Vagina (tissue), 2 donors: ENCODE data around the gene SLAIN2. TPM values are rescaled to one million over a fixed set of nuclear protein-coding genes. Genes with fewer than 3 reads are reported as not detected.

ENCODE experiments used
- DNase-seq, 2 donors: peaks; one replicate each; pipeline ENCODE4 v3.0.0-alpha.2; 2017; ENCODE audit errors: extremely low spot score in 2 of 2
- H3K27ac ChIP-seq: fragments of 200-600 bp; sonication (generic); one replicate; pipeline ENCODE4 v1.5.1; 2019
- H3K27me3 ChIP-seq: fragments of 200-600 bp; sonication (generic); one replicate; pipeline ENCODE4 v1.5.1; 2019
- H3K36me3 ChIP-seq, 2 donors: fragments of 200-600 bp; sonication (generic); one replicate each; pipeline ENCODE4 v1.5.1; 2017 to 2019
- H3K4me1 ChIP-seq: fragments of 200-600 bp; sonication (generic); one replicate; pipeline ENCODE4 v1.5.1; 2019
- H3K4me3 ChIP-seq, 2 donors: fragments of 200-600 bp; sonication (generic); 1 replicate in 1 of 2; 2 replicates in 1 of 2; pipeline ENCODE4 v1.5.1; 2016 to 2019
- H3K9me3 ChIP-seq: fragments of 200-600 bp; sonication (generic); one replicate; pipeline ENCODE4 v1.5.1; 2019
- POLR2A ChIP-seq, 2 donors: fragments of 450-650 bp; IDR thresholded peaks; one replicate each; pipeline ENCODE4 v1.6.1; 2017; ENCODE audit warnings: antibody characterized with exemption in 2 of 2, mild to moderate bottlenecking in 2 of 2, moderate library complexity in 2 of 2
- POLR2AphosphoS5 ChIP-seq, 2 donors: sonication (generic); formaldehyde crosslinking; IDR thresholded peaks; one replicate each; pipeline ENCODE4 v1.9.0; 2017; ENCODE audit warnings: antibody characterized with exemption in 2 of 2, mild to moderate bottlenecking in 2 of 2, low read depth in 1 of 2; ENCODE audit not compliant: insufficient read depth in 1 of 2
- intact Hi-C: fragments of 100-400 bp; cut with DNase I; formaldehyde crosslinking; loops from one replicate; pipeline ENCODE4 v1.15.1; 2023
- total RNA-seq: library from RNA; depleted of rRNA; stranded (reverse); fragments of >200 nt; gene quantifications from one replicate; pipeline ENCODE4 v1.2.3, GENCODE V29; 2016
- TF ChIP-seq, protein P1 (sequence below), 3 experiments: fragments of 450-650 bp in 2 of 3; fragments of 200-600 bp in 1 of 3; sonication (generic) in 1 of 3; IDR thresholded peaks; one replicate each; pipeline ENCODE4 v1.5.1; 2017 to 2019; ENCODE audit warnings: antibody characterized with exemption in 3 of 3, mild to moderate bottlenecking in 2 of 3, moderate library complexity in 2 of 3

Gene SLAIN2
- total RNA-seq, 1 donor from 2014 or later, result 39.5 TPM

DNA sequence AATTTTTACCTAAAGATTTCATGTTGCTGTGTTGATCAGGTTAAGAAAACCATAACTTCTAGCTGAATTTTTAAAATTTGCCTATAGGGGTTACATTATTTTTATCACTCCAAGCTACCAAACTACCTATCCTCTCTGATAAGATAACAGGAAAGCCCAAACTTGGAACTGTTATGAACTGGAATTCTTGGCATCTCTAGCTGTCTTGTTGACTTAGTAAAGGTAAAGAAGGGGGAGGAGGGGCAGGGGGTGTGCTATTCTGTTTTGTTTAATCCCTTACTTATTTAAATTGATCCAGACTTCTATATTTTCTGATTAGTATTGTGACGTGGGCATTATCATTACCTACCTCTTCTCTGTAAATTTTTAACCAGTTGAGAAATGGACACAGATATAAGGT, 54.7 kb downstream of the SLAIN2 start:
- Histone ChIP-seq H3K4me1 (no peaks in the 10 kb centered on the region), H3K36me3 (peaks cover 0 to 24% of the 10 kb centered on the region in 2 donors), H3K27ac (no peak overlapping the region), H3K9me3 (no peaks in the 10 kb centered on the region), H3K27me3 (no peaks in the 10 kb centered on the region), H3K4me3 (no peak overlapping the region)
- TF ChIP-seq, protein P1, sequence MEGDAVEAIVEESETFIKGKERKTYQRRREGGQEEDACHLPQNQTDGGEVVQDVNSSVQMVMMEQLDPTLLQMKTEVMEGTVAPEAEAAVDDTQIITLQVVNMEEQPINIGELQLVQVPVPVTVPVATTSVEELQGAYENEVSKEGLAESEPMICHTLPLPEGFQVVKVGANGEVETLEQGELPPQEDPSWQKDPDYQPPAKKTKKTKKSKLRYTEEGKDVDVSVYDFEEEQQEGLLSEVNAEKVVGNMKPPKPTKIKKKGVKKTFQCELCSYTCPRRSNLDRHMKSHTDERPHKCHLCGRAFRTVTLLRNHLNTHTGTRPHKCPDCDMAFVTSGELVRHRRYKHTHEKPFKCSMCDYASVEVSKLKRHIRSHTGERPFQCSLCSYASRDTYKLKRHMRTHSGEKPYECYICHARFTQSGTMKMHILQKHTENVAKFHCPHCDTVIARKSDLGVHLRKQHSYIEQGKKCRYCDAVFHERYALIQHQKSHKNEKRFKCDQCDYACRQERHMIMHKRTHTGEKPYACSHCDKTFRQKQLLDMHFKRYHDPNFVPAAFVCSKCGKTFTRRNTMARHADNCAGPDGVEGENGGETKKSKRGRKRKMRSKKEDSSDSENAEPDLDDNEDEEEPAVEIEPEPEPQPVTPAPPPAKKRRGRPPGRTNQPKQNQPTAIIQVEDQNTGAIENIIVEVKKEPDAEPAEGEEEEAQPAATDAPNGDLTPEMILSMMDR (IDR thresholded peaks at IDR 0.05), result no peak
- TF ChIP-seq POLR2A (IDR thresholded peaks at IDR 0.05) (no peak), POLR2AphosphoS5 (IDR thresholded peaks at IDR 0.05; ENCODE audit: insufficient read depth in 1 of 2, low read depth in 1 of 2) (no peak)
- intact Hi-C loops, result no loop called here
- no peak for DNase-seq

DNA sequence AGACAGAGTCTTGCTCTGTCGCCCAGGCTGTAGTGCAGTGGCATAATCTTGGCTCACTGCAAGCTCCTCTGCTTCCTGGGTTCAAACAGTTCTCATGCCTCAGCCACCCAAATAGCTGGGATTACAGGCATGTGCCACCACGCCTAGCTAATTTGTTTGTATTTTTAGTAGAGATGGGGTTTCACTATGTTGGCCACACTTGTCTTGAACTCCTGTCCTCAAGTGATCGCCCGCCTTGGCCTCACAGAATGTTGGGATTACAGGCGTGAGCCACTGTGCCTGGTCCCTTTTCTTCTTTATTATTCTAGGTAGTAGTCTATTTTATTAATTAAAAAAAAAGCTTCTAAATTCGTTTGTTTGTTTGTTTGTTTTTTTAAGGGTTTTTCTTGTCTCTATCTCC, 59.1 kb downstream of the SLAIN2 start:
- peaks cover 0 to 15% of the 10 kb centered on the region in 2 donors for H3K36me3 ChIP-seq
- no peak overlapping the region for H3K27ac ChIP-seq
- TF ChIP-seq POLR2A (IDR thresholded peaks at IDR 0.05), result no peak
- TF ChIP-seq, protein P1 (IDR thresholded peaks at IDR 0.05), result no peak
- TF ChIP-seq POLR2AphosphoS5 (IDR thresholded peaks at IDR 0.05; ENCODE audit: insufficient read depth in 1 of 2, low read depth in 1 of 2), result no peak
- no peak overlapping the region for H3K4me3 ChIP-seq
- no peaks in the 10 kb centered on the region for H3K9me3 ChIP-seq
- no peaks in the 10 kb centered on the region for H3K27me3 ChIP-seq
- DNase-seq, result no peak
- intact Hi-C loops, result no loop called here
- no peaks in the 10 kb centered on the region for H3K4me1 ChIP-seq

DNA sequence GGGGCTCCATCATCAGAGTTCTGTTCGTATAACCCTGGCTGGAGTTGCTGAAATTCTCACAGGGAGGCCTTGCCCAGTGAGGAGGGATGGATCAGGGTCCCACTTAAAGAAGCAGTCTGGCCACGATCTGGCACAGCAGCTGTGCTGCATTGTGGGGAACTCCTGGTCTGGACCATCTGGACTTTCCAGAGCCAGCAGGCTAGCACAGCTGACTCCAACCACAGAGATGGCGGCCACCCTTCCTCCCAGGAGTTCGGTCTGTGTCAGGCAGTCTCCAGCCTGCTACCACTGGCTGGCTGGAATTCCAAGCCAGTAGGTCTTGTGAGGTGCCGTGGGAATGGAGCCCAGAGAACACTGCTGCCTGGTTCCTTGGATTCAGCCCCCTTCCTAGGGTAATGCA, 62.0 kb downstream of the SLAIN2 start:
- Histone ChIP-seq H3K9me3 (no peaks in the 10 kb centered on the region), H3K27me3 (no peaks in the 10 kb centered on the region), H3K27ac (no peak overlapping the region), H3K4me3 (no peak overlapping the region), H3K36me3 (peaks cover 0 to 6% of the 10 kb centered on the region in 2 donors), H3K4me1 (no peaks in the 10 kb centered on the region)
- TF ChIP-seq, protein P1 (IDR thresholded peaks at IDR 0.05), result no peak
- TF ChIP-seq POLR2A (IDR thresholded peaks at IDR 0.05) (no peak), POLR2AphosphoS5 (IDR thresholded peaks at IDR 0.05; ENCODE audit: insufficient read depth in 1 of 2, low read depth in 1 of 2) (no peak)
- intact Hi-C loops, result no loop called here
- no peak for DNase-seq

DNA sequence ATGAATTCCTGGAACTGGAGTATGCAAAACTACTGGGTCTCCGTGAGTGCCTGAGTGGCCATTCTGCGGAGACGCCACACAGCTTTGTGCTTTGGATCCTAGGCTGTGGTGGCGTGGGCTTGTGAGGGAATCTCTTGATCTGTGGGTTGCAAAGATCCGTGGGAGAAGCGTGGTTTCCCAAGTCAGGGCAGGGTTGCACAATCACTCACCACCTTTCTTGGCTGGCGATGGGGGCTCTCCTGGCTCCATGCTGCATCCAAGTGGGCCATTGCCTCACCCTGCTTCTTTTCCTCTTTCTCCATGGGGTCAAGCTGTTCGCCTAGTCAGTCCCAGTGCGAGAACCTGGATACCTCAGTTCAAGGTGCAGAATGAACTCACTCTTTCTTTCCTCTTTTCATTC, 62.5 kb downstream of the SLAIN2 start:
- intact Hi-C loops, result no loop called here
- Histone ChIP-seq H3K9me3 (no peaks in the 10 kb centered on the region), H3K27ac (no peak overlapping the region), H3K4me3 (no peak overlapping the region), H3K27me3 (no peaks in the 10 kb centered on the region), H3K4me1 (no peaks in the 10 kb centered on the region), H3K36me3 (peaks cover 0 to 6% of the 10 kb centered on the region in 2 donors)
- TF ChIP-seq POLR2A (IDR thresholded peaks at IDR 0.05) (no peak), POLR2AphosphoS5 (IDR thresholded peaks at IDR 0.05; ENCODE audit: insufficient read depth in 1 of 2, low read depth in 1 of 2) (no peak)
- TF ChIP-seq, protein P1 (IDR thresholded peaks at IDR 0.05), result no peak
- no peak for DNase-seq

DNA sequence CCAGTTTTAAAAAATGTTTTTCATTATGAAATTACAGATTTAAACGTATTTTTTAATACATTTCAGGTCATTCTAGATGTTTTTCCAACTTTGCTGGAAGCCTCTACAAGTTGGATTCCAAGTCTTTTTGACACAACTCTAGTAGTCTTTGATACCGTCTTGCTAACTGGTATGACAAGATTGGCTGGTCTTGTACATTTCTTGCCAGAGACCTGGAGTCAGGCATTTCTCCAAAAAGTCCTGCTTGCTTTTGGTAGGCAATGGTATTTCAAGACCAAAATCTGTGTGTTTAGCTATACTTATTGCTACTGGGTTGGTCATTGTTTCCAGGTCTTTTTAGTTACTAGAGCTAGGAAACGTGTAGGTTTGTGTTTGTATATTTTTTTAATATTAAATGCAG, 64.6 kb downstream of the SLAIN2 start:
- TF ChIP-seq, protein P1 (IDR thresholded peaks at IDR 0.05), result no peak
- TF ChIP-seq POLR2A (IDR thresholded peaks at IDR 0.05) (no peak), POLR2AphosphoS5 (IDR thresholded peaks at IDR 0.05; ENCODE audit: insufficient read depth in 1 of 2, low read depth in 1 of 2) (no peak)
- Histone ChIP-seq H3K4me1 (no peaks in the 10 kb centered on the region), H3K9me3 (no peaks in the 10 kb centered on the region), H3K27ac (no peak overlapping the region), H3K27me3 (no peaks in the 10 kb centered on the region), H3K4me3 (no peak overlapping the region), H3K36me3 (peaks cover 0 to 10% of the 10 kb centered on the region in 2 donors)
- intact Hi-C loops, result no loop called here
- no peak for DNase-seq
